ENCODE data around the gene RBM33. TPM values are rescaled to one million over a fixed set of nuclear protein-coding genes. Genes with fewer than 3 reads are reported as not detected.

RBM33 gene
- polyA plus RNA-seq, 1 donor (not counting 4 experiments of a cell fraction or from before 2014, with no cell fraction given) = 8.9 TPM

GRCh38 chr7:155782466-155782865, 138.0 kb downstream of the RBM33 start:
- TF ChIP-seq EZH2 (IDR thresholded peaks at IDR 0.05; ENCODE audit: low read length) (no peak), CTCF (optimal IDR thresholded peaks at IDR 0.05 in 1 of 3, IDR thresholded peaks at IDR 0.05 in 1 of 3, conservative IDR thresholded peaks at IDR 0.05 in 1 of 3; ENCODE audit: extremely low read depth in 1 of 3, insufficient read depth in 2 of 3, low read length in 3 of 3) (no peak)
- peaks cover 13% of the 10 kb centered on the region in 2 experiments for H3K36me3 ChIP-seq (ENCODE audit: control insufficient read depth in 2 of 2, extremely low read depth in 1 of 2, insufficient read depth in 2 of 2, low read length in 2 of 2)
- H3K4me1 ChIP-seq (ENCODE audit: control insufficient read depth, extremely low read depth, insufficient read depth, low read length) = no peaks in the 10 kb centered on the region
- DNase-seq (ENCODE audit: low read depth, low spot score) = no peak
- H3K27ac ChIP-seq (ENCODE audit: control insufficient read depth, insufficient read depth, low read length) = no peak overlapping the region
- peaks cover 5% of the 10 kb centered on the region for H3K27me3 ChIP-seq (ENCODE audit: control insufficient read depth, extremely low read depth, insufficient read depth, low read length)
- no peaks in the 10 kb centered on the region for H3K9me3 ChIP-seq (ENCODE audit: control insufficient read depth, low read depth, low read length)
- dilution Hi-C loops (cut with MboI; ENCODE audit: extremely low pct_ligation_motif_present, low sequenced_read_pairs) = no loop called here
- H2AFZ ChIP-seq (ENCODE audit: control insufficient read depth, low read length) = no peak overlapping the region
- no peak overlapping the region for H3K9ac ChIP-seq (ENCODE audit: control insufficient read depth, extremely low read depth, insufficient read depth, low read length)
- H3K79me2 ChIP-seq (ENCODE audit: control insufficient read depth, insufficient read depth, low read length) = no peaks in the 10 kb centered on the region
- no peak overlapping the region for H3K4me2 ChIP-seq (ENCODE audit: control insufficient read depth, extremely low read depth, insufficient read depth, low read depth, low read length)
- H4K20me1 ChIP-seq (ENCODE audit: control insufficient read depth, extremely low read depth, insufficient read depth, low read length) = peaks cover 2% of the 10 kb centered on the region
- no peak for FAIRE-seq
- no peaks in the 10 kb centered on the region for H3K9me1 ChIP-seq (ENCODE audit: control insufficient read depth, extremely low read depth, insufficient read depth, low read length)
- H3K4me3 ChIP-seq (ENCODE audit: control insufficient read depth in 2 of 3, extremely low read depth in 1 of 3, insufficient read depth in 2 of 3, low read depth in 1 of 3, low read length in 3 of 3) = no peak overlapping the region

GRCh38 chr7:155785536-155785935, 141.1 kb downstream of the RBM33 start:
- no peak overlapping the region for H3K4me3 ChIP-seq (ENCODE audit: control insufficient read depth in 2 of 3, extremely low read depth in 1 of 3, insufficient read depth in 2 of 3, low read depth in 1 of 3, low read length in 3 of 3)

More at GRCh38 chr7:155785536-155785935, 141.1 kb downstream of the RBM33 start:
- no peak for FAIRE-seq
- H3K4me2 ChIP-seq (ENCODE audit: control insufficient read depth, extremely low read depth, insufficient read depth, low read depth, low read length) = no peak overlapping the region
- H3K27ac ChIP-seq (ENCODE audit: control insufficient read depth, insufficient read depth, low read length) = no peak overlapping the region
- peaks cover 10% of the 10 kb centered on the region for H3K4me1 ChIP-seq (ENCODE audit: control insufficient read depth, extremely low read depth, insufficient read depth, low read length)
- H4K20me1 ChIP-seq (ENCODE audit: control insufficient read depth, extremely low read depth, insufficient read depth, low read length) = no peaks in the 10 kb centered on the region
- no peak for DNase-seq (ENCODE audit: low read depth, low spot score)
- H2AFZ ChIP-seq (ENCODE audit: control insufficient read depth, low read length) = no peak overlapping the region
- H3K9me1 ChIP-seq (ENCODE audit: control insufficient read depth, extremely low read depth, insufficient read depth, low read length) = no peaks in the 10 kb centered on the region
- peaks cover 0 to 3% of the 10 kb centered on the region in 2 experiments for H3K36me3 ChIP-seq (ENCODE audit: control insufficient read depth in 2 of 2, extremely low read depth in 1 of 2, insufficient read depth in 2 of 2, low read length in 2 of 2)
- TF ChIP-seq EZH2 (IDR thresholded peaks at IDR 0.05; ENCODE audit: low read length) (no peak), CTCF (optimal IDR thresholded peaks at IDR 0.05 in 1 of 3, IDR thresholded peaks at IDR 0.05 in 1 of 3, conservative IDR thresholded peaks at IDR 0.05 in 1 of 3; ENCODE audit: extremely low read depth in 1 of 3, insufficient read depth in 2 of 3, low read length in 3 of 3) (no peak)
- H3K27me3 ChIP-seq (ENCODE audit: control insufficient read depth, extremely low read depth, insufficient read depth, low read length) = peaks cover 9% of the 10 kb centered on the region
- no peak overlapping the region for H3K9ac ChIP-seq (ENCODE audit: control insufficient read depth, extremely low read depth, insufficient read depth, low read length)
- dilution Hi-C loops (cut with MboI; ENCODE audit: extremely low pct_ligation_motif_present, low sequenced_read_pairs) = no loop called here
- no peaks in the 10 kb centered on the region for H3K9me3 ChIP-seq (ENCODE audit: control insufficient read depth, low read depth, low read length)
- no peaks in the 10 kb centered on the region for H3K79me2 ChIP-seq (ENCODE audit: control insufficient read depth, insufficient read depth, low read length)
